Activated T-cell treated with anti-CD3 and anti-CD28 coated beads, Interleukin-2, amount 50 U/mL, for 1 hour (primary cell): ENCODE data around the gene SKP1.

Experiments used
- DNase-seq: peaks from one replicate; pipeline ENCODE4 v3.0.0-alpha.2; 2020

Gene SKP1

DNA sequence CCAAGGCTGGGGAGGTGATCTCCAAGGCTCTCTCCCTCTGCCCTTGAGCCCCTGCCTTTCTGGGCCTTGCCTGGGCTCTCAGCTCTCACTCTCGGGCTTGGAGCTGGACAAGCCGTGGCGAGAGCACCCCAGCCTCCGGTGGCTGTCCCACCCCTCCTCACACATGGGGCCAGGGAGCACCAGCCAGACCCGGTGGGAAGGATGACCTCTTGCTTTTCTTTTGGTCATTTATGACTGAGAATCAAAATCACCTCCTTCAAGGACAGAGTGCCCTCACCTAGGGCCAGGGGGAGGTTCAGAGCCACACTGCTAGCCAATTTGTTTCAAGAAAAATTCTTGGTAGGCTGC lies 48.1 kb downstream of the SKP1 start:
- no peak for DNase-seq

- DNase-seq = no peak
Measured at GRCh38 chr5:134127988-134128647, 48.6 kb downstream of the SKP1 start.

- no peak for DNase-seq
Measured at GRCh38 chr5:134127376-134127861, 49.3 kb downstream of the SKP1 start.

GRCh38 chr5:134125039-134126015 lies 51.4 kb downstream of the SKP1 start:
- DNase-seq = no peak

DNA sequence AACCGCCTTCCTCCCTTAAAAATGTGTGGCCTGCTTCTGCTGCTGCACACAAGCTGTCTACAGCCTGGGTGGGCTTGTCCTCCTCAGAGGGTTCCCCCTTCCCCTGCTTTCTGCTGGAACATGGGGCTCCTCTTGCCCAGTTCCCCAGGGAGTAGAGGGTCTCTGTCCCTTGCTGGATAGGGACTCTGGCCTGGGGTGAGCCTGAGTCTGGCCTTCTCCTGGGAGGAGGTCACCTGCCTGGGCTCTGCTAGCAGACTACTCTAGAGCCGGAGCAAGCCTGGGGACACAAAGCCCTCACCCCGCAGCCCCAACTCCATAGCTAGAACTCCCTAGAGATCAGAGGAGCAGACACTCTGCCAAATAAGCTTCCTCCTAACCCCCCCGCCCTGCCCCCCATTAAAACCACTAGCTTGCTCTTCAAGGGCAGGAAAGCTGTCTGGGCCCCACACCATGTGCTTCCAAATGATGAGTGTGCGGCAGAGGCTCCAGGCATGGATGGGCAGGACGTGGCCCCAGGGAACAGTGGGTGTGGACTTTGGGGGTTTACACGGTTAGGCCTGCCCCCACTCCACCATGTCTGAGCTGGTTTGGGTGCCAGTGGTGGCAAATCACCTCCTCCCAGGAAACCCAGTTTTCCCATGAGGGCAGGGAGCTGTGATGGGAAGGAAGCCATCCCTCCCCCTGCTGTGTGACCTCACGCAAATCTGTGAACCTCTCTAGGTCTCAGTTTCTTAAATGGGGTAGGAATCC lies 52.3 kb downstream of the SKP1 start:
- DNase-seq = no peak

DNA sequence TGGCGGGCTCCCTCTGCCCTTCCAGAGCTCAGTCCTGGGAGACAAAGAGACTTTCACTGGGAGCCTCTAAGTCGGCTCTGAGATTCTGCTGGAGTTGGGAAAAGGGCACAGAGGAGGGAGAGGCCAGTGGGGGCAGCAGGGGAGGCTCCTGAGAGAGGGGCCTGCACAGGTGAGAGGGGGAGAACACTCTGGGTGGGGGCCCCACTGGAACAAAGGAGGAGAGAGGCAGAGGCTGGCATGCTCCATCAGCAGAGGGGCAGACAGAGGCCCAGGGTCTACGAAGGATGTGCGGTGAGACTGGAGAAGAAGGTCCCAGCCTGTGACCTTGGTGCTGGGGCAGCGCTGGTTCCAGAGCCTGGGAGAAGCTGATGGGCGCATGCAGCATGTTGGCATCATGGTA lies 53.4 kb downstream of the SKP1 start:
- DNase-seq = no peak

- DNase-seq = peak; percentile 67
Measured at GRCh38 chr5:134122530-134122929, 54.2 kb downstream of the SKP1 start.

DNA sequence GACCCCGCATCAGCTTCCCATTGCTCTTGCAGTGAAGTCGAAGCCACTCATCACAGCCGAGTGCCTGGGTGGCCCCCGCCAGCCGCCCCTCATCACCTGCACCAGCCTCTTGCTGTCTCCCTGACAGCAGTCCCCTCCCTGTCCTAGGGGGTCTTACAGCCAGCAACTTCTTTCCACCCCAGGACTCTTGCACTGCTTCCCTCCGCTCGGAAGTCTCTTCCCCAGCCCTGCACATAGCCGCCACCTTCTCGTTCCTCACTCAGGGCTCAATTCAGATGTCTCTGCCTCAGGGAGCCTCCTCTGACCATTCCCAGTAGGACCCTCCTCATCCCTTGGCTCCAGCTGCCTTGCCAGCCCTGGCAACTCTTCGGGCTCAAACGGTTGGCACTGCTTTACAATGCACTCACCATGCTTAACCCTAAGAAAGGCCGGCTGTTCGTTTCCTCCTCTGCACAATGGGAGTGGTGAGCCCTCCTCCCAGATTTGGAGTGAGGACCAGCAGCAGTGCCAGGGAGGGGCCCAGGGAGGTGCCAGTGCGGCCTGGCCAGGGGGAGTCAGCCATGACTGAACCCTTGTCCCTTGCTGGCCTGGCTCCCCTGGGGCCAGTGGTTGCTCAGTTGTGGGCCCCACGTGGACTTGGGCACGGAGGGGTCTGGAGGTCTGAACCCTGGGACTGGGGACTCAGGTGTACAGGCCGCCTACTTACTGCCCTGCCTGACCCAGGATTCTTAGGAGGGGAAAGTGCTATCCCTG lies 56.2 kb downstream of the SKP1 start:
- no peak for DNase-seq

DNA sequence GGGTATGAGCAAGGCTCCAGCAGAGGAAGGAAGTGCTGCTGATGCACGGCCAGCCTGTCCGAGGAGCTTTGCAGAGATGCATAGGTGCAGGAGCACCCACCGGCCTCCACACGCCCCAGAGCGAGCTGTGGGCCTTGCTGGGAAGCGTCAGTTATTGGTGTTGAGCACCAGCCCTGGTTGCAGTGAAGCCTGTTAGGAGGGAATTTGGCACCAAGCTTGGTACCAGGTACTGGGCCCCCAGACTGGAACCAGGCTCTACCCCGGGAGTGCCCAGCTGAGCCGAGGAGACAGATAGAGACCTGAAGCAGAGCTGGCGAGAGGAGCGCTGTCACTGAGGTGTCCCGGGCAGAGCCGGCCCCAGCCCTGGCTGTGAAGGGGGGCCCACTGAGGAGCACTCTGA lies 57.0 kb downstream of the SKP1 start:
- no peak for DNase-seq

DNA sequence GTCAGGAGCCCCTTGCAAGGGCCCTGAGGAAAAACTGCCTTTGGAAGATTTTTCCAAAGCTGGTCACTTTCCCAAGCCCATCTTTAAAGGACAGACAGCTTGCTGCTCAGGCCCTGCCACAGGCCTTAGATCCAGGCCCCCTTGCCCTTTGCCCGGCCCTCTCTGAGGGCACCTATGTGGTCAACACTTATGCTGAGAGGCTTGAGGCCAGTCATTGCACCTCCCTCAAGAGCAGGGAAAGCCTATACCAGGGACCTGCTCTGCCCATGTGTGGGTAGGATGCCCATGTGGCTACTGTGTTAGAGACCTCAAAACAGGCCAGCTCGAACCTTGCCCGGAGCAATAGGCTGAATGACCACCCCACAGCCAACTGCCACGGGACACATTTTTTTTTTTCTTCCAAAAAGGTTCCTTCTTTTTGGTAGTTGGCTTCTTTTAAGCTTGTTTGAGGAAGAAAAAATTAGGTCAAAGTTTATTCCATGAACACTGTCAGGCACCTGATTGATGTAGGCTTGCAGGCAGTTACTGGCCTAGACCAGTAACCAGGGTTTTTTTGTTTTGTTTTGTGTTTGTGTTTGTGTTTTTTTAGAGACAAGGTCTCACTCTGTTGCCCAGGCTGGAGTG lies 58.4 kb downstream of the SKP1 start:
- DNase-seq = no peak

DNA sequence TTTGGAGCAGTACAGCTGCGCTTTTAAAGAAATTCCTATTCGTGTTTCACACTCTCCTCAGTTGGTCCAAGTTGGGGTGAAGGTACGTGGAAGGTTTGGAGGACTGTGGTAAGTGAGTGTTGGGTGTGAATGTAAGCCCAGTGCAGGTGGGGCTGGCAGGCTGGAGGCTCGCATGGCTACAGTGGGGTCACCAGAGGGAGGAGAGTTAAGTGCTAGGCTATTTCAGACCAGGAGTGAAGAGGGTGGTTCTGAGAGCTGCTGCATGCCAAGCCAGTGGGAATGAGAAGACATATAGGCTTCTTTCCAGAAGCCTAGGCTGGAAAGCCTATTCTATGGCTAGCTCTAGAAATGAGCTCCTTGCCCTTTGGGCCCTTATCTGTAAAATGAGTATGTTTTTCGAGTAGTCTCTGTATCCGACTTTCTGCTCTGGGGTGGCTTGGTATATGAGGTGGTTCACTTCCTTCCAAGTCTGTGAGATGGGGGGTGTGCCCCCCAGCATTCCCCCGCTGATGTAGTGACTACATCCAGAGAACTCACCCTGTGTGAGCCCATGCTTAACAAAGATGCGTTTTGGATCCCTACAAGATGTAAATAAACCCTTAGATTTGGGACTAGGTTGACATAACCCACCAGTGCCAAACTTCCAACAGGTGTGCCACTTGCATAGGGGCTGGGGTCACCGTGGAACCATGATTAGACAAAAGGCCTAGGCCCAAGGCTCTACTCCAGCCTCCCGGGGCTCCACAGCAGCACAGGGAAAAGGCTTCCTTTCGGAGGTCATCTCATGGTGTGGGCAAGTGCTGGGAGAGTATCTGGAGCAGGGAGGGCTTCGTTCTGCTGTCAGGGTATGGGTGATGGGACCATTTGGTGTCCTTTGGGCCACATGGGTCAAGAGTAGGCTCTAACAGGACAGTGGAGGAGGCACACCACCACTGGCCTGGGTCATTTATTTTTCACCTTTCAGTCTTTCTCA lies 59.7 kb downstream of the SKP1 start:
- peak; percentile 35 for DNase-seq

DNA sequence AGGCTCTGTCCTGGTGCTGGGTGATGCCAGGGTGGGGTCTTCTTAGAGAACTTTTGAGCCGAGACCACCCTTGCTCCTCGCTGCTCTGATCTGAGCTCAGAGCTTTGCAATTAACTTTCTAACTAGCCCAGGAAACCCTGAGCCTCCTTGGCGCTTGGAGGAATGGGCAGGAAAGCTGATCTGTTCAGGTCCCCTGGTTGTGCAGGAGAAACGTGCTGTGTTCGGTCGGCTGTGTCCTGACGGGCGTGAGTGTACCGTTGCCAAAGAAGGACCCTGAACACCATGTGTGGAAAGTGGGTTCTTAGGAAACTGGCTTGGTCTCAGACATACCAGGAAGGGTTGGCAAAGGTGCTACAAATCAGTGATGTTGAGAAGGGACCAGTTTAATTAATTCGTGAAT lies 60.5 kb downstream of the SKP1 start:
- no peak for DNase-seq

- no peak for DNase-seq
Measured at GRCh38 chr5:134115806-134116175, 61.0 kb downstream of the SKP1 start.

- DNase-seq = peak; percentile 82
Measured at GRCh38 chr5:134114886-134115805, 61.6 kb downstream of the SKP1 start.

DNA sequence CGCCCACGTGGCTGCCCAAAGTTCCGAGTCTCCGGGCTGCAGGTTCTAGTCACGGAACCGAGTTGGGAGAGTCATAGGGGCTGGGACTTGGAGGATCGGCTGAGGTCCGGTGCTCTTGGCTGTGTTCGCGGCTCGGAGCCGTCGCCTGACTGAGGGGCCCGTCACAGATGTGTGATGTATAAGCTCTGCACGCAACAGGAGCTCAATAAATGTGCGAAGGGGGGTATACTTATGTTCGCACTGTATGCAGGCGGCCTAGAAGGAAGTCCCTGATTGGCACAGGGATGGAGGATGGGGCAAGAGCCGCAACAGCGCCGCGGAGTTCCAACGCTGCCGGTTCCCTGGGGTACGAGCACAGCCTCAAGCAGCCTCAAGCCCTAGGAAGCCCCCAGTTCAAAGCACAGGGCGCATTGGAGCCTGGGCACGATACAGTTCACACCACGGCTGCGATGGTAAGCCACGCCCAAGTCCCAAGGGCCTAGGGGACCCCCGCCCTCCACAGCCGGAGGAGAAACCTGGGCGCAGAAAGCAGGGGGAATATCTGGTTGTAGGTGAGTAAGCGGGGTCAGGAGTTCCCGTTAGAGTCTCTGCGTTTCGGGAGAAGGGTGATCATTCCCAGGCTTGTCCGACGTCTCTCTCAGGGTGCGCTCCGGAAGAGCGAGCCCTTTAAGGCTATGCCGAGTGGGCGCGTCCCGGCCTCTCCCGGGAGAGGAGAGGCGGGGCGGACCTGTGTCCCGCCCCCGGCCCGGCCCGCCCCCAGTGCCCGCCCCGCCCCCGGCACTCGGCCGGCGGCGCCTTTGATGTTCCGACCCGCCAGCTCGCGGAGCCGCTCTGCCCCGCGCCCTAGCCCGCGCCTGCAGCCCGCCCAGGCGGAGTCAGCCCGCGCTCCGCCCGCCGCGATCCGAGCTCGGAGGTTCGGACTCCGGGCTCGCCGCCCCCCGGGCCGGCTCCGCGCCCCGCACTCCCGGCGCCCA lies 62.6 kb downstream of the SKP1 start, which contains the start of gene TCF7:
Gene TCF7, plus strand, starts transcription at position 780 of the 974 bp plus-strand sequence. CDS start 226 bp downstream, outside the sequence.
- peak; percentile 86 for DNase-seq

- no peak for DNase-seq
Measured at GRCh38 chr5:134113363-134113889, 63.3 kb downstream of the SKP1 start.

- DNase-seq = peak; percentile 41
Measured at GRCh38 chr5:134112726-134113362, 63.9 kb downstream of the SKP1 start.
